A204.1 (cell line): ENCODE results near the gene METTL8.
"Not testable (repeated sequence)": the region's sequence is repeated elsewhere in the genome, so short reads cannot be mapped to it uniquely, and the experiment has no call there.

Experiments used
- FAIRE-seq: peaks from 2 replicates; lab custom pipeline; 2012; peaks lifted over from hg19 to GRCh38; lab: Jason Lieb, UNC

Gene METTL8

DNA sequence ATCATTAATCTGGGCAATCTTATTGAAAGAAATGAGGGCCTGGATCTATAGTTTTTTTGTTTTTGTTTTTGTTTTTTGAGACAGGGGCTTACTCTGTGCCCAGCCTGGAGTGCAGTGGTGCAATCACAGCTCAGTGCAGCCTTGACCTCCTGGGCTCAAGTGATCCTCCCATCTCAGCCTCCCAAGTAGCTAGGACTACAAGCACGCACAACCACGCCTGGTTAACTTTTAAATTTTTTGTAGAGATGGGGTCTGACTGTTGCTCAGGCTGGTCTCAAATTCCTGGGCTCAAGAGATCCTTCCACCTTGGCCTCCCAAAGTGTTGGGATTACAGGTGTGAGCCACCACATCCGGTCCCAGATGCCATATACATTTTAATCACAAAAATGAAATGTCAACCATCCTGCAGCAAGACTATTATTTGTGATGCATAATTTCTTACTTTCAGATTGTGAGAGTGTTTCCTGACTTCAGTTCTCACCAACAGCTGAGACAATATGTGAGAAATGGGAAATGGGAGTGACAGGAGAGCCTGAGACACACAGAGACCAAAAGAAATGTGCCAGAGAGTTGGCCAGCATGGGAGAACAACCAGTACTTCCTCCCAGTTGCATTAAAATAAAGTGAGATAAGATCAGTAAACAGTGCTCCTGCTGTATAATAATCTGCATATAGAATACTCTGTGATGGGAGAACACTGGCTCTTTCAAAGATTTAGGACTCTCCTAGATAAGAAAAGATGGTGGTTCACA is 87.6 kb downstream of the METTL8 start:
- FAIRE-seq: no peak

GRCh38 chr2:171344182-171344581 is 89.6 kb downstream of the METTL8 start:
- FAIRE-seq: no peak

DNA sequence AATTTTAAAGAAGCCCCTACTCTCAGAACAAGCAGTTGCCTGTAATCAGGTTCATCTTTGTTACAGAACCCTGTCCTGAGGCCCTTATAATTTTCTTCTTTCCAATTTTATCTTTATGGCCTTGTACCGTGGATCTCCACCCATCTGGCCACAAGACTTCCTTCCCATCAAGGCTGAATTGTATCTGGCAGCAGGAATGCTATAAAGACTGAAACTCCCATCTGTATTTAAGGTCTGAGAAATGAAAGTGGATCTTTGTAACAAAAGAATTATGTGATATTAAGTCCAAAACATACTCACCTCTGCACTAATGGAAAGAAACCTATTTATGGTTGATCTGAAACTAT is 91.8 kb downstream of the METTL8 start:
- no peak for FAIRE-seq

DNA sequence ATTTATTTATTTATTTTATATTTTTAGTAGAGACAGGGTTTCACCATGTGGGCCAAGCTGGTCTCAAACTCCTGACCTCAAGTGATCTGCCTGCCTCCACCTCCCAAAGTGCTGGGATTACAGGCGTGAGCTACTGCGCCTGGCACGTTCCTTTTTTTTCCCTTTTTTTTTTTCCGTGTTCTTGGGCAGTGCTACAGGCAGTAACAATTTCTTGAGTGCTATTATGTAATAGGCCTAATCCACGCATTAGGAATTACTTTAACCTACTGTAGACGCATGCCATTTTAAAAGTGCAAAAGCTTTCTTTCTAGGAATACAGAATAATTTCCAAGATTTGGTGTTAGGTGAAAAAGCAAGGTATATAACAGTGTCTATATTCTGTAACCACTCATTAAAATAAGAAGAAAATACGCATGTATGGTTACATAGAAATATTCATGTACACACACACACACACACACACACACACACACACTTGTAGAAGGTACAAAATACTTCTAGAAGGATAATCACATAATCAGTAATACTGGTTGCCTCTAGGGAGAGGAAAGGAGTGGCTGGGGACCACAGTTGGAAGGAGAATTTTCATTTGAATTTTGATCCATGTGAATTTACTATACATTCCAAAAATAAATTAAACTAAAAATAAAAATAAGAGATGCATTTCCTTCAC is 92.3 kb downstream of the METTL8 start:
- FAIRE-seq: no peak

- FAIRE-seq: no peak
These were observed 98.8 kb downstream of the METTL8 start for GRCh38 chr2:171334946-171335345.

GRCh38 chr2:171334171-171334570 is 99.6 kb downstream of the METTL8 start:
- FAIRE-seq: no peak

- FAIRE-seq: no peak
These were observed 103.4 kb downstream of the METTL8 start for GRCh38 chr2:171330155-171330956.

GRCh38 chr2:171327043-171327496 is 106.7 kb downstream of the METTL8 start:
- FAIRE-seq: no peak

GRCh38 chr2:171325886-171326585 is 107.8 kb downstream of the METTL8 start:
- peak; percentile 25 for FAIRE-seq

DNA sequence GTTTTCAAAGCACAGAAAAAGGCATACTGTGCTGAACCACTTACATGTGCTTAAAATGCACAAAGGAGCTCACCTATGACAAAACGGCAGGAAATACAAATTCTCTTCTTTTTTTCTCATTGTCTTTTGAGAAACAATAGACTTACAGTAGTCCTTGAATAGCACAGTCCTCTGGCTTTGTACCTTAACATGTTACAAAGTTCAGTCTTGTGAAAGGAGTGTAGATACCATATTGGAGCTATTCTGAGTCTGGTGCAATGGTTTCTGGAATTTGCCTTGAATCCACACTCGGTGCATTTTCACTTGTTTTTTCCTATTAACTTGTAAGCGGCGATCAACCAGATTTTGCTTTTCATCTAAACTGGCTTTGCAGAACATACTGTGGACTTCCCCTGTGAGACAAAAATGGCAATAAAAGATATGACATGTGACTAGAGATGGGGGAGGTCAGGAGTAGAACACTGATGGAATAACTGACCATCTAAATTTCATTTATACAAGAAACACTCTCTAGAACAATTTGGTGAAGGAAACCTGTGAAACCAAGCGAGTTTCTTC is 109.7 kb downstream of the METTL8 start:
- no peak for FAIRE-seq

DNA sequence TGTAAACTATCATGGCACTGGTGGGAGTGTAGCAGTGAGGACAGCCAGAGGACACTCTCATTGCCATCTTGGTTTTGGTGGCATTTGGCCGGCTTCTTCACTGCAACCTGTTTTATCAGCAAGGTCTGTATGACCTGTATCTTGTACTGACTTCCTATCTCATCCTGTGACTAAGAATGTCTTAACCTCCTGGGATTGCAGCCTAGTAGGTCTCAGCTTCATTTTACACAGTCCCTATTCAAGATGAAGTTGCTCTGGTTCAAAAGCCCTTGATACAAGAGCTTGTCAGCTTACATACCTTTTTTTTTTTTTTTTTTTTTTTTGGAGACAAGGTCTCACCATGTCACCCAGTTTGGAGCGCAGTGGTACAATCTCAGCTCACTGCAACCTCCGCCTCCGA is 110.9 kb downstream of the METTL8 start:
- FAIRE-seq: no peak

DNA sequence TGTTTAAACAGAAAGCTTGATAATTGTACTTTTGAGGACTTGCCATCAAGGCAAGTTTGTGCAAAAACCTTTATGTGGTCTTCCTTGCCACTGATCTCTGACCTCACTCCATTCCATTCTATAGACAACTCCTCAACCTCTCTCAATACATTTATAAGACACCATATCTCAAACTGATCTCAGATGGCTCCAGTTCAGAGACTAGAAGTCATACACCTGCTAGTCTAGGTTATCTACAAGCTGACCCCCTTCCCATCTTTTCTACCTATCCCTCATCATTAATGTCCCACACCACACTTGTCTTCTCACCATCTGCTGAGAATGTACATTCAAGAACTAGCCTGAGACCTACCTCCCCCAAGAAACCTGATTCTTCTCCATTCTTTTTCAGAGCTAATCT is 113.1 kb downstream of the METTL8 start:
- FAIRE-seq: no peak

DNA sequence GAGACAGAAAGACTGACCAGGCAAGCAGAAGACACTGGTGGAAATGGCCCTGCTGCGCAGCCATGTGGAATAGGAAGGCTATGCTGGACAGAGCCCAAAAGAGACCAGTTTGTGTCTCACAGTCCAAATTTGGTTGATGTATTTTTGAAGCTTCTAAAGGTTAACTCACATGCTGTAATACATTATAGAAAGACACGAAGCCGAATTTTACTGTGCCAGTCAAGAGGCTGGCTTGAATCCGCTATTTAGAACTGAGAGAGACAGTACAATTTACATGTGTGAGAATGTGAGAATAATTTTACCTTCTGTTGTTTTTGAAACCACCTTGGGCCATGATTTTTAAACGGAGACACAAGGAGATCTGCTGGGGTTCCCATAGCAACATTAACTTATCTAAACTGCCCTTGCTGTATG is 113.6 kb downstream of the METTL8 start:
- no peak for FAIRE-seq

DNA sequence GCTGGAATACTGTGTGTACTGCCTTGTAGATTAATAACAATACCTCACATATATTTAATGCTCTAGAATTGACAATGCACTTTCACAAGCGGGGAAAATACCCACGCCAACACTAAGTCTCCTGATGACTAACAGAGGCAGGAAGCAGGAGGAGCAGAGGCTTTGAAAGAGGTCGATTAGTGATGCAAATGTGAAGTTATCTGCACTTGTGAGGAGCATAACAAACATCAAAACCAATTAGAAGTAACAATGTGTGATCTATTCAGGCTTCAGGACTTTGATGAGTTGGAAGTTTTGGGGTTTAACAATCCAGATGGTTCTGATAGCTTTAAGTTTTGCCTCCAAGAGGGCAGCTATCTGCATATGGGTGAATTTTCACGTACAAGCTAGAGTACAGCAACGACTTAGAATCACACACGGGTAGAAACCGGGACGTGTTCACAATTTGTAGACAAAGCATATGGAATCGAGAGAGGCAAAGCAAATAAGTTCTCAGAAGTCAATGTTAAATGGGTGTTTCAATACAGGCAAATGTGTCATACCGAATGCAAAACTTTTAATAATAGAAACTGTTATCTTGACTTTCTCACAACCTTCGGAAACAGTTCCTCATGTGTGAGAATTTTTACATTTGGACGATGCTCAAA is 114.5 kb downstream of the METTL8 start:
- FAIRE-seq: no peak

- no peak for FAIRE-seq
These were observed 115.3 kb downstream of the METTL8 start for GRCh38 chr2:171318463-171318934.

DNA sequence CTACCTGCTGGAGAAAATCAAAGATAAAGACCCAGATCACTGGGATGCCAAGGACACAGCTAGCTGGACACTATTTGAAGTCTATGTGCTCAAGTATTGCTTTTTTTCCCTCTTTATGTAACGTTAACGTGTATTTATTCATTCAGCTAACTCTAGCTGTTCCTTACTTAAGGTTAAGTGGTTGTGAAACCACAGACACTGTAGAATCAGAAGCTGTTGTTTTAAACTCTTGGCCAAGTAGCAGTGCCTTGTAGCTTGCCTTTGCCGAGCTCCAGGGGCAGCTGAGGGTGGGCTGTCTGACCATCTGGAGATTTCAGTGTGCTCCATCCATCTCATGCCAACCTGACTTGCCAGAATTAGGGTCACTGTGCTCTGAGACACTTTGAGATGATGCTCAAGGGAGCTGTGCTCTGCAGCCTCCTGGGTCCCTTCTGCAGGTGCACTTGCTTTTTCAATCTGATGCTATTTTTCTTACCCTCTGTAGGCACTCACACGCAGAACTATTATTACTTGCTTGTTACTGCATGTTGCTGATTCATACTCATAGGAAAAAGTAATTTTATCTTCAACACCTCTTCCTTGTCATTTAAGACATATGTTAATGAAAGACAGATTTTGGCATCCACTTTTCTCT is 116.2 kb downstream of the METTL8 start:
- no peak for FAIRE-seq

- FAIRE-seq: no peak
These were observed 116.9 kb downstream of the METTL8 start for GRCh38 chr2:171316755-171317337.

GRCh38 chr2:171316220-171316619 is 117.6 kb downstream of the METTL8 start:
- FAIRE-seq: no peak

DNA sequence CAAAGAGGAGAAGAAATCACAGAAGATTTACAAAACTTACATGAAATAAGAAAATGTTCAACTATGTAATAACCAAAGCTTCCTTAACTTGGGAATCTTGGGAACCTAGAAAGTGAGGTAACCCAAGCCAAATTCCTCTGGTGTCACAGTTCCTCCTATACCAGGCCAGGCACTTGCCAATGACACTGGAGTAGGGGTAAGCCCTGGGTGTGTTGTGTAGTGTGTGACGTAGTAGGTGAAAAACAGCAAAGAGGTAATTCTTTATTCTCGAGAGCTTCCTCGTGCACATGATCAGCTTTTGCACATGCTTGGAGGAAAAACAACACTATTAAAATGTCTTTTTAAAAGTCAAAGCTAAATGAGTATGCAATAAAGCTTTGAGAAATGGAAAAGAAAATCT is 118.0 kb downstream of the METTL8 start:
- FAIRE-seq: no peak

DNA sequence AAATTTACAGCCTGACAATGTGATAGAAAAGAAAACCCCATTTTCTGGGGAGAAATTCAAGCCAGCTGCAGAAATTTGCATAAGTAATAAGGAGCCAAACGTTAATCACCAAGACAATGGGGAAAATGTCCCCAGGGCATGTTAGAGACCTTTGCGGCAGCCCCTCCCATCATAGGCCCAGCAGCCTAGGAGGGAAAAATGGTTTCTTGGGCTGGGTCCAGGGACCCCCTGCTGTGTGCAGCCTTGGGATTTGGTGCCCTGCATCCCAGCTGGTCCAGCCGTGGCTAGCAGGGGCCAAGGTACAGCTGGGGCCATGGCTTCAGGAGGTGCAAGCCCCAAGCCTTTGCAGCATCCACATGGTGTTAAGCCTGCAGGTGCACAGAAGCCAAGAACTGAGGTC is 121.6 kb downstream of the METTL8 start:
- FAIRE-seq: not testable (repeated sequence)

GRCh38 chr2:171311589-171311988 is 122.2 kb downstream of the METTL8 start:
- not testable (repeated sequence) for FAIRE-seq
